K562 (cell line): ENCODE data around the gene SPTY2D1. TPM values are rescaled to one million over a fixed set of nuclear protein-coding genes. Genes with fewer than 3 reads are reported as not detected.

Source experiments
- ATAC-seq: fragments of 200-7000 bp; cut with Tn5 transposase; 3 replicates; pipeline ENCODE4 v1.9.1; 2020; ENCODE audit warnings: moderate library complexity
- BruUV-seq: library from RNA; stranded (reverse); fragments of 400-500 nt; replicated peaks from 2 replicates; lab custom pipeline; 2021; lab: Mats Ljungman, UMichigan
- CTCF ChIA-PET: fragments of 300-600 bp; formaldehyde crosslinking; extraction: SDS; loops from one replicate; lab custom pipeline; 2021; ENCODE audit warnings: low intra/inter-chr PET ratio; lab: Yijun Ruan, JAX
- POLR2A ChIA-PET: fragments of 300-600, 350-650 bp; sonication (Branson Sonifier 250); formaldehyde crosslinking; extraction: SDS; loops from one replicate; lab custom pipeline; 2021; ENCODE audit warnings: antibody characterized with exemption, inconsistent platforms; lab: Yijun Ruan, JAX
- DNase-seq, 4 experiments: peaks; one replicate each; pipeline versions ENCODE4 v3.0.0 to v3.0.0-alpha.2; 2011 to 2018; ENCODE audit warnings: low spot score in 3 of 4, mixed read lengths in 3 of 4; ENCODE audit errors: extremely low read depth in 1 of 4
- FAIRE-seq: peaks from 2 replicates; lab custom pipeline; 2011; peaks lifted over from hg19 to GRCh38; lab: Jason Lieb, UNC
- H2AFZ ChIP-seq: 2 replicates; pipeline ENCODE4 v1.6.0; 2011; ENCODE audit warnings: low read depth, low read length, control low read depth, inconsistent platforms
- H3K27ac ChIP-seq: fragments of 200-600 bp; 3 replicates; pipeline ENCODE4 v1.8.0; 2011; ENCODE audit warnings: low read depth, mild to moderate bottlenecking, control low read depth, inconsistent platforms, low read length, moderate library complexity, mixed read lengths; ENCODE audit errors: extremely low read depth
- H3K27me3 ChIP-seq, 2 experiments: fragments of 300-600 bp in 1 of 2; 2 replicates in 1 of 2; 3 replicates in 1 of 2; pipeline versions ENCODE4 v1.6.0 to v1.8.0; 2011; ENCODE audit warnings: inconsistent platforms in 2 of 2, low read length in 2 of 2, mild to moderate bottlenecking in 1 of 2, mixed read lengths in 1 of 2, moderate library complexity in 1 of 2; ENCODE audit not compliant: control insufficient read depth in 2 of 2, insufficient read depth in 2 of 2
- H3K36me3 ChIP-seq: fragments of 300-600 bp; 3 replicates; pipeline ENCODE4 v1.8.0; 2011; ENCODE audit warnings: mild to moderate bottlenecking, low read length, inconsistent platforms; ENCODE audit not compliant: control insufficient read depth, insufficient read depth
- H3K4me1 ChIP-seq, 2 experiments: fragments of 200-600 bp in 1 of 2; replicated peaks in 1 of 2; 2 replicates in 1 of 2; 3 replicates in 1 of 2; pipeline versions ENCODE4 v1.5.1 to v1.8.0; 2011; ENCODE audit warnings: inconsistent platforms in 2 of 2, low read length in 2 of 2, mild to moderate bottlenecking in 1 of 2, mixed read lengths in 1 of 2, moderate library complexity in 1 of 2; ENCODE audit not compliant: control insufficient read depth in 2 of 2, insufficient read depth in 2 of 2
- H3K4me2 ChIP-seq: 2 replicates; pipeline ENCODE4 v1.6.1; 2011; ENCODE audit warnings: low read length, control low read depth, inconsistent platforms, mixed read lengths; ENCODE audit not compliant: insufficient read depth
- H3K4me3 ChIP-seq: fragments of 200-600 bp; sonication (generic), shearing (Covaris generic); 2 replicates; pipeline ENCODE4 v1.5.1; 2016; ENCODE audit warnings: control low read depth, inconsistent platforms
- H3K79me2 ChIP-seq: fragments of 200-600 bp; 3 replicates; pipeline ENCODE4 v1.8.0; 2011; ENCODE audit warnings: low read length, inconsistent platforms; ENCODE audit not compliant: control insufficient read depth, insufficient read depth
- H3K9ac ChIP-seq, 2 experiments: 2 replicates each; pipeline versions ENCODE4 v1.6.0 to v1.6.1; 2011; ENCODE audit warnings: low read depth in 2 of 2, low read length in 2 of 2, control low read depth in 1 of 2, inconsistent platforms in 1 of 2, mild to moderate bottlenecking in 1 of 2, mixed read lengths in 1 of 2; ENCODE audit not compliant: insufficient read depth in 1 of 2
- H3K9me1 ChIP-seq: one replicate; pipeline ENCODE4 v1.6.0; 2011; ENCODE audit warnings: inconsistent platforms, mild to moderate bottlenecking, low read length, moderate library complexity; ENCODE audit not compliant: control insufficient read depth, insufficient read depth
- H3K9me3 ChIP-seq: replicated peaks from 2 replicates; pipeline ENCODE4 v1.5.1; 2011; ENCODE audit warnings: low read depth, low read length, inconsistent platforms; ENCODE audit not compliant: control insufficient read depth, insufficient read depth
- H4K20me1 ChIP-seq: replicated peaks from 2 replicates; pipeline ENCODE4 v1.6.1; 2011; ENCODE audit warnings: low read length, inconsistent platforms, mixed read lengths; ENCODE audit not compliant: control insufficient read depth, insufficient read depth
- BHLHE40 ChIP-seq: IDR thresholded peaks from 2 replicates; pipeline ENCODE4 v1.6.1; 2011; ENCODE audit warnings: low read length, improper control_type of control experiment
- MAFF ChIP-seq: IDR thresholded peaks from 2 replicates; pipeline ENCODE4 v1.6.1; 2012; ENCODE audit warnings: low read length, improper control_type of control experiment
- NBN ChIP-seq: fragments of 450-650 bp; IDR thresholded peaks from 2 replicates; pipeline ENCODE4 v1.6.1; 2016; ENCODE audit warnings: low read depth, mild to moderate bottlenecking
- PTTG1 ChIP-seq: fragments of 450-650 bp; IDR thresholded peaks from 2 replicates; pipeline ENCODE4 v1.6.1; 2016; ENCODE audit warnings: low read depth, mild to moderate bottlenecking, missing genetic modification characterization, missing compliant biosample characterization
- SIN3A ChIP-seq, 2 experiments: fragments of 150-350 bp in 1 of 2; IDR thresholded peaks; 2 replicates each; pipeline ENCODE4 v1.6.1; 2011 to 2016; ENCODE audit warnings: borderline replicate concordance in 2 of 2, low read depth in 2 of 2, low read length in 2 of 2, mild to moderate bottlenecking in 2 of 2, moderate library complexity in 2 of 2; ENCODE audit not compliant: control insufficient read depth in 1 of 2
- SMARCA4 ChIP-seq: fragments of 450-650 bp; IDR thresholded peaks from 2 replicates; pipeline ENCODE4 v1.6.1; 2016
- TCFL5 ChIP-seq: fragments of 250-450 bp; sonication (Bioruptor Pico); conservative IDR thresholded peaks from 2 replicates; pipeline ENCODE4 v1.6.1; 2021; ENCODE audit warnings: mild to moderate bottlenecking, moderate library complexity, matching md5 sums
- TEAD1 ChIP-seq, 2 experiments: fragments of 450-650 bp in 1 of 2; sonication (generic) in 1 of 2; formaldehyde crosslinking; IDR thresholded peaks; 2 replicates each; pipeline versions ENCODE4 v1.4.0 to v1.8.0; 2020 to 2022; ENCODE audit warnings: mild to moderate bottlenecking in 2 of 2, missing genetic modification reagents in 1 of 2
- ZKSCAN3 ChIP-seq: fragments of 250-450 bp; sonication (Bioruptor Pico); IDR thresholded peaks from 2 replicates; pipeline ENCODE4 v1.4.0; 2020
- ZNF175 ChIP-seq: fragments of 200-800 bp; sonication (Bioruptor generic); IDR thresholded peaks from 2 replicates; pipeline ENCODE4 v1.6.1; 2016; ENCODE audit warnings: low read depth, mild to moderate bottlenecking, missing genetic modification characterization, missing compliant biosample characterization
- ZNF57 ChIP-seq: fragments of 450-650 bp; formaldehyde crosslinking; IDR thresholded peaks from 2 replicates; pipeline ENCODE4 v1.4.0; 2020; ENCODE audit warnings: mild to moderate bottlenecking, moderate library complexity
- WGBS: fragments of 100-300 bp; shearing (Covaris generic); methylation state at CpG from one replicate; pipeline ENCODE4 v1.1.6; 2016; ENCODE audit warnings: low coverage, mixed read lengths; ENCODE audit not compliant: insufficient coverage; ENCODE audit errors: missing lambda C conversion rate; 5-methylcytosine and 5-hydroxymethylcytosine counted together
- in situ Hi-C: fragments of 300-500 bp; cut with MboI; formaldehyde crosslinking; loops from 4 replicates; pipeline ENCODE4 v1.15.0; 2018; ENCODE audit warnings: inconsistent platforms, mixed read lengths
- intact Hi-C: fragments of 100-400 bp; cut with micrococcal nuclease; formaldehyde crosslinking; loops from 2 replicates; pipeline ENCODE4 v1.14.2; 2022
- polyA plus RNA-seq, 8 experiments: library from polyadenylated mRNA; depleted of rRNA in 4 of 8; stranded (reverse) in 5 of 8; unstranded in 3 of 8; fragments of >200 nt; fragmentation: Nextera tagmentation in 2 of 8; fragmentation: Illumina TruSeq in 1 of 8; extraction: Ambion mirVana in 2 of 8; extraction: Trizol in 1 of 8; gene quantifications; 2 replicates each; pipeline versions ENCODE4 v1.2.1 to v1.2.3, GENCODE V29; 2011 to 2014; ENCODE audit warnings: inconsistent platforms in 1 of 8, missing spikeins in 1 of 8
- total RNA-seq, 7 experiments: library from RNA; depleted of rRNA in 6 of 7; stranded (reverse); fragments of >200 nt in 6 of 7; fragmentation: Illumina TruSeq in 2 of 7; extraction: Trizol in 2 of 7; gene quantifications; 2 replicates each; pipeline versions ENCODE4 v1.2.1 to v1.2.3, GENCODE V29; 2011 to 2021; ENCODE audit warnings: low replicate concordance in 1 of 7
- TF ChIP-seq, protein P1 (sequence below): fragments of 250-450 bp; sonication (Bioruptor Pico); IDR thresholded peaks from 2 replicates; pipeline ENCODE4 v1.8.0; 2022; ENCODE audit warnings: inconsistent platforms
- TF ChIP-seq, protein P2 (sequence below): fragments of 250-450 bp; sonication (Bioruptor Pico); IDR thresholded peaks from 2 replicates; pipeline ENCODE4 v1.5.0; 2021
- TF ChIP-seq, protein P3 (sequence below): fragments of 250-450 bp; sonication (Bioruptor Pico); IDR thresholded peaks from 2 replicates; pipeline ENCODE4 v1.9.0; 2021; ENCODE audit warnings: mild to moderate bottlenecking
- TF ChIP-seq, protein P4 (sequence below): fragments of 250-450 bp; sonication (Bioruptor Pico); IDR thresholded peaks from 2 replicates; pipeline ENCODE4 v1.4.0; 2020
- TF ChIP-seq, protein P5 (sequence below), 2 experiments: fragments of 200-800 bp in 1 of 2; sonication (Bioruptor generic) in 1 of 2; sonication (generic) in 1 of 2; formaldehyde crosslinking in 1 of 2; IDR thresholded peaks in 1 of 2; conservative IDR thresholded peaks in 1 of 2; 2 replicates each; pipeline versions ENCODE4 v1.5.0 to v1.6.1; 2016 to 2020; ENCODE audit warnings: missing compliant biosample characterization in 1 of 2, missing genetic modification characterization in 1 of 2, missing genetic modification reagents in 1 of 2

The SPTY2D1 gene
- total and polyA plus RNA-seq, 9 of the 15 experiments (the other 6 are each of a cell fraction or from before 2014, with no cell fraction given), result 3.2 to 32.1 (median 12.9) TPM

DNA sequence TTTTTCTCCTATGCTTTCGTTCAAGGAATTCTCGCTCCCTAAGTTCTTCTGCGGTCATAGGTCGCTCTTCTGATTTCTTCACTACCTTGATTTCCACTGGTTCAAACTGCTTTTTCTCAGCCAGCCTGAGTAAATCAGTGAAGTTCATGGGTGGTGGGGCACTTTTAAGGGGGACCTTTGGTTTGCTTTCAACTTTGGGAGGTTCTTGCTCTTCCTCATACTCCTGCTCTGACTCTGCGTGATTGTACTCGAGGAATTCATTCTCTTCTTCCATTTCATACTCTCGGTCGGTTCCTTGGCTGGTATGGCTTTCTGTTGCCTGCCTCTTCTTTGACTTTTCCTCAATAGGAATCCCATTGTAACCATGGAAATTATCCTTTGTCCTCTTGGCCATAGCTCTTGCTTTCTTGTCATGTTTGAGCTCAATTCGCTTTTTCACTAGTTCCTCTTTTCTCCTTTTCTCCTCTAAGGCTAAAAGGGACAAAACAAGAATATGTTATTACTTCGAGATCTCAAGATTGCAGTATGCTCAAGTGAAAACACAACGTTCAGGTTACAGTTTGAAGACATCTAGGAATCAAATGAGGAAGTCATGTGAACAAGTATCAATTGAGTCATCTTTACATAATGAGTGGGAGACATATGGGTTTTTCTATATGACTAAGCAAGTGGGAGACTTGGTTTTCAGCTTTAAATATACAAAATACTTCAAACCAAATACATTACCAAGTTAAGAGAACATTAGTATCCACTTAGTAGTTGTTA lies 18.3 kb downstream of the SPTY2D1 start:
- ChIA-PET POLR2A (interaction anchor here (0.6 to 2.8 kb wide), 4 partner anchors 13 to 176 kb away, joined by 3 to 13 read pairs (median 4); partner anchors contain the start of gene SPTY2D1), CTCF (no interaction called here)
- H3K36me3 ChIP-seq, result peaks cover 47% of the 10 kb centered on the region
- no peak overlapping the region for H2AFZ ChIP-seq
- no peaks in the 10 kb centered on the region for H3K9me1 ChIP-seq
- peak in 1 of 4 experiments; percentile 14 for DNase-seq
- H3K27ac ChIP-seq, result peak overlapping the region; percentile 72; the same call in 2 of the 3 replicates
- in situ Hi-C loops (no loop called here), intact Hi-C loops (no loop called here)
- no peak overlapping the region for H3K4me2 ChIP-seq
- H3K9ac ChIP-seq, result no peak overlapping the region
- no peak for FAIRE-seq
- H3K27me3 ChIP-seq, result no peaks in the 10 kb centered on the region
- H3K4me3 ChIP-seq, result no peak overlapping the region
- ATAC-seq, result peak; percentile 55
- no peaks in the 10 kb centered on the region for H3K9me3 ChIP-seq
- peaks cover 29% of the 10 kb centered on the region for H3K79me2 ChIP-seq
- H4K20me1 ChIP-seq, result peaks cover 7% of the 10 kb centered on the region; the same call in 1 of the 2 replicates
- peaks cover 5 to 11% of the 10 kb centered on the region in 2 experiments; a peak in 4 of 5 replicates for H3K4me1 ChIP-seq
- WGBS, result 74% methylated on average over 8 of the region's 11 CpGs
- BruUV-seq, result no TSS peak
- TF ChIP-seq ZNF175 (CRISPR knock-in tag), result no peak
- TF ChIP-seq, protein P1, sequence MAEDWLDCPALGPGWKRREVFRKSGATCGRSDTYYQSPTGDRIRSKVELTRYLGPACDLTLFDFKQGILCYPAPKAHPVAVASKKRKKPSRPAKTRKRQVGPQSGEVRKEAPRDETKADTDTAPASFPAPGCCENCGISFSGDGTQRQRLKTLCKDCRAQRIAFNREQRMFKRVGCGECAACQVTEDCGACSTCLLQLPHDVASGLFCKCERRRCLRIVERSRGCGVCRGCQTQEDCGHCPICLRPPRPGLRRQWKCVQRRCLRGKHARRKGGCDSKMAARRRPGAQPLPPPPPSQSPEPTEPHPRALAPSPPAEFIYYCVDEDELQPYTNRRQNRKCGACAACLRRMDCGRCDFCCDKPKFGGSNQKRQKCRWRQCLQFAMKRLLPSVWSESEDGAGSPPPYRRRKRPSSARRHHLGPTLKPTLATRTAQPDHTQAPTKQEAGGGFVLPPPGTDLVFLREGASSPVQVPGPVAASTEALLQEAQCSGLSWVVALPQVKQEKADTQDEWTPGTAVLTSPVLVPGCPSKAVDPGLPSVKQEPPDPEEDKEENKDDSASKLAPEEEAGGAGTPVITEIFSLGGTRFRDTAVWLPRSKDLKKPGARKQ, result no peak
- TF ChIP-seq ZNF57 (CRISPR knock-in tag), result no peak
- TF ChIP-seq, protein P2, sequence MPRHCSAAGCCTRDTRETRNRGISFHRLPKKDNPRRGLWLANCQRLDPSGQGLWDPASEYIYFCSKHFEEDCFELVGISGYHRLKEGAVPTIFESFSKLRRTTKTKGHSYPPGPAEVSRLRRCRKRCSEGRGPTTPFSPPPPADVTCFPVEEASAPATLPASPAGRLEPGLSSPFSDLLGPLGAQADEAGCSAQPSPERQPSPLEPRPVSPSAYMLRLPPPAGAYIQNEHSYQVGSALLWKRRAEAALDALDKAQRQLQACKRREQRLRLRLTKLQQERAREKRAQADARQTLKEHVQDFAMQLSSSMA (CRISPR knock-in tag), result no peak
- TF ChIP-seq PTTG1, result no peak
- no peak for TF ChIP-seq TCFL5 (CRISPR knock-in tag)
- TF ChIP-seq MAFF, result peak; percentile 34; the same call in 1 of the 2 replicates
- TF ChIP-seq ZKSCAN3 (CRISPR knock-in tag), result no peak
- TF ChIP-seq SMARCA4, result peak; percentile 43; the same call in 1 of the 2 replicates
- TF ChIP-seq, protein P3, sequence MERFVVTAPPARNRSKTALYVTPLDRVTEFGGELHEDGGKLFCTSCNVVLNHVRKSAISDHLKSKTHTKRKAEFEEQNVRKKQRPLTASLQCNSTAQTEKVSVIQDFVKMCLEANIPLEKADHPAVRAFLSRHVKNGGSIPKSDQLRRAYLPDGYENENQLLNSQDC (CRISPR knock-in tag), result no peak
- TF ChIP-seq, protein P4, sequence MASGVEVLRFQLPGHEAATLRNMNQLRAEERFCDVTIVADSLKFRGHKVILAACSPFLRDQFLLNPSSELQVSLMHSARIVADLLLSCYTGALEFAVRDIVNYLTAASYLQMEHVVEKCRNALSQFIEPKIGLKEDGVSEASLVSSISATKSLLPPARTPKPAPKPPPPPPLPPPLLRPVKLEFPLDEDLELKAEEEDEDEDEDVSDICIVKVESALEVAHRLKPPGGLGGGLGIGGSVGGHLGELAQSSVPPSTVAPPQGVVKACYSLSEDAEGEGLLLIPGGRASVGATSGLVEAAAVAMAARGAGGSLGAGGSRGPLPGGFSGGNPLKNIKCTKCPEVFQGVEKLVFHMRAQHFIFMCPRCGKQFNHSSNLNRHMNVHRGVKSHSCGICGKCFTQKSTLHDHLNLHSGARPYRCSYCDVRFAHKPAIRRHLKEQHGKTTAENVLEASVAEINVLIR (CRISPR knock-in tag), result no peak
- no peak for TF ChIP-seq TEAD1 (CRISPR knock-in tag; IDR thresholded peaks at IDR 0.05)
- no peak; the same call in 1 of the 2 replicates for TF ChIP-seq NBN
- TF ChIP-seq, protein P5, sequence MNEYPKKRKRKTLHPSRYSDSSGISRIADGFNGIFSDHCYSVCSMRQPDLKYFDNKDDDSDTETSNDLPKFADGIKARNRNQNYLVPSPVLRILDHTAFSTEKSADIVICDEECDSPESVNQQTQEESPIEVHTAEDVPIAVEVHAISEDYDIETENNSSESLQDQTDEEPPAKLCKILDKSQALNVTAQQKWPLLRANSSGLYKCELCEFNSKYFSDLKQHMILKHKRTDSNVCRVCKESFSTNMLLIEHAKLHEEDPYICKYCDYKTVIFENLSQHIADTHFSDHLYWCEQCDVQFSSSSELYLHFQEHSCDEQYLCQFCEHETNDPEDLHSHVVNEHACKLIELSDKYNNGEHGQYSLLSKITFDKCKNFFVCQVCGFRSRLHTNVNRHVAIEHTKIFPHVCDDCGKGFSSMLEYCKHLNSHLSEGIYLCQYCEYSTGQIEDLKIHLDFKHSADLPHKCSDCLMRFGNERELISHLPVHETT (CRISPR knock-in tag; conservative IDR thresholded peaks at IDR 0.05 in 1 of 2, IDR thresholded peaks at IDR 0.05 in 1 of 2), result 0 out of 4 replicates have a peak, but pooled peaks of 1 of the 2 experiments have one; percentile 36
- TF ChIP-seq BHLHE40, result peak; percentile 62; the same call in 1 of the 2 replicates
- TF ChIP-seq SIN3A (IDR thresholded peaks at IDR 0.05; ENCODE audit: borderline replicate concordance in 2 of 2, control insufficient read depth in 1 of 2, low read depth in 2 of 2, low read length in 2 of 2), result no peak
